Activated naive CD4-positive, alpha-beta T cell treated with anti-CD3 and anti-CD28 coated beads, Interleukin-2, amount 50 U/mL, for 72 hours (primary cell): Measurements from ENCODE around the gene PHKG2. TPM values are rescaled to one million over a fixed set of nuclear protein-coding genes. Genes with fewer than 3 reads are reported as not detected.

ENCODE experiments used
- ATAC-seq, 2 donors: fragments of 150-1000 bp; cut with Tn5 transposase; 2 replicates each; pipeline ENCODE4 v1.10.0; 2021; ENCODE audit warnings: mild to moderate bottlenecking in 2 of 2, moderate library complexity in 2 of 2
- DNase-seq, 2 donors: peaks; one replicate each; pipeline ENCODE4 v3.0.0; 2021 to 2022; ENCODE audit warnings: low spot score in 2 of 2
- H3K27ac Mint-ChIP-seq, 2 donors: one replicate each; pipeline ENCODE4 v1.8.0; 2022; ENCODE audit warnings: mild to moderate bottlenecking in 2 of 2, mixed read lengths in 2 of 2
- H3K36me3 Mint-ChIP-seq, 2 donors: one replicate each; pipeline ENCODE4 v1.8.0; 2022; ENCODE audit warnings: mixed read lengths in 2 of 2
- H3K9me3 Mint-ChIP-seq, 2 donors: one replicate each; pipeline ENCODE4 v1.8.0; 2022; ENCODE audit warnings: mixed read lengths in 2 of 2
- total RNA-seq, 2 donors: library from RNA; stranded (reverse); gene quantifications; one replicate each; pipeline ENCODE4 v1.2.3, GENCODE V29; 2022

The PHKG2 gene
- total RNA-seq, 2 donors from 2014 or later = 32.9 to 61.9 TPM

DNA sequence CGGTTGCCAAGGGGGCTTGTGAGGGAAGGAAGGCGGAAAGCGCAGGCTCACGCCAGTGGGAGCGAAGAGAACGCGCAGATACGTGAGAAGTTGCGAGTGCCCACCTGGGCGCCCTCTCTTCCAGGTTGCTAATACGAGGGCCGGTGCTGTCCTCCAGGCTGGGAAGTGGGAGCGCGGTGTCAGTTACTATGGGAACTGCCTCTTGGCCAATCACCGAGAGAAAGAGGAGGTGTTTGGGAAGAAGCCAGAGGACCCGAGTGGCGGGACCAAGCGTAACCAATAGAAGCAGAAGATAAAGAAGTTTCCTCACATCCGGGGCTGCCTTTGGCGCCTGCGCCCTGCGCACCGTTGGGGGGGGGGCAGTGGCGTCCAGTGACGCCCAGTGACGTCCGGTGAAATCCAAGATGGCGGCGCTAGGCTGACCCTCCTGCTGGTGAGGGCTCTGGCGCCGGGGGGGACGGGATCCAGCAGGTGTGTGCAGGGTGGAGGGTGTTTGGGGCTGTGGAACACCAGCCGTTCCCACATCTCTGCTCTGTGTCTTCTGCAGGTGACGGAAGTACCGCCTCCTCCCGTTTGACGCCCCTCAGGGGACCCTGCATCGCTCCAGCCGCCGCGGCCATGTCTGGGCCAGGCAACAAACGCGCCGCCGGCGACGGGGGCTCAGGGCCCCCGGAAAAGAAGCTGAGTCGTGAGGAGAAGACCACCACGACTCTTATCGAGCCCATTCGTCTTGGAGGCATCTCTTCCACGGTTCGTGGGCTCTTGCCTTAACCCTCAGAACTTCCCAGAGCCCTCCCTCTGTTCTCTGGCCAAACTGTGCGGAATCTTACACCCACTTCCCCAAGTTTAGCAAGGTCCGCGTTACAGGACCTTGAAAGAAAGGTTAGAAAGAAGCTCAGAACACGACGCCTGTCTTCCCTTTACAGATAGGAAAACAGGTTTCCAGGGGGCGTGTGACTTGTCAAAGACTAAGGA, 14.0 kb downstream of the PHKG2 start, which contains the start of the genes CFAP119 and RNF40:
Gene CFAP119, minus strand, starts transcription at position 135 of the 975 bp plus-strand sequence. CDS start 314 bp downstream, outside the sequence.
Gene RNF40, plus strand, starts transcription at position 395 of the 975 bp plus-strand sequence. Its CDS starts 224 bp downstream, at position 619.
- Mint-ChIP-seq H3K9me3 (no peaks in the 10 kb centered on the region), H3K36me3 (peaks cover 4 to 31% of the 10 kb centered on the region in 2 donors)

DNA sequence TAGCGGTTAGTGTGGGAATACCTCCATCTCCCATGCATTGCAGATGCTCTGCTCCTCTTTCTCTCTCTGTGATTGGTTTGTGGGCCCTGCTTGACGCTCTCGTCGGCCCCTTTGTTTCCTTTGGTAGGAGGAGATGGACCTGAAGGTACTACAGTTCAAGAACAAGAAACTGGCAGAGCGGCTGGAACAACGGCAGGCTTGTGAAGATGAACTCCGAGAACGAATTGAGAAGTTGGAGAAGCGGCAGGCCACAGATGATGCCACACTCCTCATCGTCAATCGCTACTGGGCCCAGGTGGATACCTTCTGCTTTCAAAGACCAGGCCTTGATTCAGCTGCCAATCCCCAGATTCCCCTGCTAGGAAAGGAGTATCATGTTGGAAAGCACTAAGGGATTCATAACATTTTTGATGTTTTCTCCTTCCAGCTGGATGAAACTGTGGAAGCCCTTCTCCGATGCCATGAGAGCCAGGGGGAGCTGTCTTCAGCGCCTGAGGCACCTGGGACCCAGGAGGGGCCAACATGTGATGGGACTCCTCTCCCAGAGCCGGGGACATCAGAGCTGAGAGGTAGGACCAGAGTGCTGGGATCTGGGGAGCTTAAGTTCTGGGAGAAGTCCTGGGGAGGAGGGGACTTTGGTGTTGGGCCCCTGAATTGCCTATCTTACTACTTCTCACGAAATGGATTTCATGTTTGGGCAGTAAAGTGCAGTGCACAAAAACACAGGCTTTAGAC, 14.9 kb downstream of the PHKG2 start:
- ATAC-seq = no peak
- no peaks in the 10 kb centered on the region for H3K9me3 Mint-ChIP-seq
- peak overlapping the region; percentile 95 to 96 for H3K27ac Mint-ChIP-seq
- no peak for DNase-seq
- peaks cover 4 to 32% of the 10 kb centered on the region in 2 donors for H3K36me3 Mint-ChIP-seq

More for the DNA sequence above, 14.0 kb downstream of the PHKG2 start, which contains the start of the genes CFAP119 and RNF40:
- peak; percentile 93 to 96 for DNase-seq
- peak within 1 kb of the TSS; percentile 95 to 96 for H3K27ac Mint-ChIP-seq
- peak; percentile 96 to 98 for ATAC-seq

DNA sequence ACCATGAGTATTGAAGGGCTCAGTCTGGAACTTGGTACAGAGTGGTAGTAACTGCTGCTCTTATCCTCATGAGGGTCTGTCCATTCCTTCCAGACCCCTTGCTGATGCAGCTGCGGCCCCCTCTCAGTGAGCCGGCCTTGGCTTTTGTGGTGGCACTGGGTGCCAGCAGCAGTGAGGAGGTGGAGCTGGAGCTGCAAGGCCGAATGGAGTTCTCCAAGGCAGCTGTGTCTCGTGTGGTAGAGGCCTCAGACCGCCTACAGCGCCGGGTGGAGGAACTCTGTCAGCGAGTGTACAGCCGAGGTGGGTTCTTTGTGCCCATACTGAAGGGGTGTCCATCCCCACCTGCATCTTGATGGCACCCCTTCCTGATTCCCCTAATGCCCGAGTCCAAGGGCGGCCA, 15.9 kb downstream of the PHKG2 start:
- DNase-seq (no peak), ATAC-seq (no peak)
- Mint-ChIP-seq H3K9me3 (no peaks in the 10 kb centered on the region), H3K36me3 (peaks cover 4 to 32% of the 10 kb centered on the region in 2 donors), H3K27ac (no peak overlapping the region)

DNA sequence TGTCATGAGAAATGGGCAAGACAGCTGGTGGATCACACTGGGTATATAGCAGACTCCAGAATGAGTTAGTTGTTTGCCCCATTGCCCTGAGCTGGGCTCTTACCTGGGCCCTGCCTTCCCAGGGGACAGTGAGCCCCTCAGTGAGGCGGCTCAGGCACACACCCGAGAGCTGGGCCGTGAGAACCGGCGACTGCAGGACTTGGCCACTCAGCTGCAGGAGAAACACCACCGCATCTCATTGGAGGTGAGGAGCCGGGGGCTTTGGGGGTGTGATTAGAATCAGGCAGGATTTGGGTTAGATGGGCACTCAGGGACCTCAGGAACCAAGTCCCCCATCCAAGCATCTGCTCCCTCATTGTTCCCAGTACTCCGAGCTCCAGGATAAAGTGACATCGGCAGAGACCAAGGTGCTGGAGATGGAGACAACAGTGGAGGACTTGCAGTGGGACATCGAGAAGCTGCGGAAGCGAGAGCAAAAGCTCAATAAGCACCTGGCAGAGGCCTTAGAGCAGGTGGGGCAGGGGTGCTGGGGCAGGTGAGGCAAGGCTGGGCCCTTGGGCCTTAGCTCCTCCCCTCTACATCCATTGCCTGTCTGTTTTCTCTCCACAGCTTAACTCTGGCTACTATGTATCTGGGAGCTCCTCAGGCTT, 16.7 kb downstream of the PHKG2 start:
- Mint-ChIP-seq H3K27ac (no peak overlapping the region), H3K9me3 (no peaks in the 10 kb centered on the region), H3K36me3 (peaks cover 4 to 32% of the 10 kb centered on the region in 2 donors)
- DNase-seq (no peak), ATAC-seq (no peak)

DNA sequence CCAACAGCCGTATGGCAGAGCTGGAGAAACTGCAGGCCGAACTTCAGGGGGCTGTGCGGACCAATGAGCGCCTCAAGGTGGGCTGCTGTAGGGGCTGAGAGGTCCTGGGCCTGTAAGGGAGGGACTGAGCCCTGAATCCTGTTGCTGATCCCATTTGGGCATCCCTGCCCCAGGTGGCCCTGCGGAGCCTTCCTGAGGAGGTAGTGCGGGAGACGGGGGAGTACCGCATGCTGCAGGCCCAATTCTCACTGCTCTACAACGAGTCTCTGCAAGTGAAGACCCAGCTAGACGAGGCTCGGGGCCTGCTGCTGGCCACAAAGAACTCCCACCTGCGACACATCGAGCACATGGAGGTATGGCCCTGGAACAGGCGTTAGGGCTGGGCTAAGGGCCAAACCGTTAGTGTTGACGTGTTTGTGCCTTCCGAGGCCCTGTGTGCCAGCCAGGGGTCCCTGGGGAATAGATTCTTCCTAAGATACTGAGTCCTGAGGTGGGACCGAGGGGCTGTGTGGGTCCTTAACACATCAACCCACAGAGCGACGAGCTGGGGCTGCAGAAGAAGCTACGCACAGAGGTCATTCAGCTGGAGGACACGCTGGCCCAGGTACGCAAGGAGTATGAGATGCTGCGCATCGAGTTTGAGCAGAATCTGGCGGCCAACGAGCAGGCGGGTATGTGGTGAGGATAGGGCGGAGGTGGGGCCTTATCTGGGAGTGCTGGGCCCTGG, 18.1 kb downstream of the PHKG2 start:
- peaks cover 4 to 32% of the 10 kb centered on the region in 2 donors for H3K36me3 Mint-ChIP-seq
- ATAC-seq = no peak
- no peak for DNase-seq
- H3K9me3 Mint-ChIP-seq = no peaks in the 10 kb centered on the region
- H3K27ac Mint-ChIP-seq = no peak overlapping the region

DNA sequence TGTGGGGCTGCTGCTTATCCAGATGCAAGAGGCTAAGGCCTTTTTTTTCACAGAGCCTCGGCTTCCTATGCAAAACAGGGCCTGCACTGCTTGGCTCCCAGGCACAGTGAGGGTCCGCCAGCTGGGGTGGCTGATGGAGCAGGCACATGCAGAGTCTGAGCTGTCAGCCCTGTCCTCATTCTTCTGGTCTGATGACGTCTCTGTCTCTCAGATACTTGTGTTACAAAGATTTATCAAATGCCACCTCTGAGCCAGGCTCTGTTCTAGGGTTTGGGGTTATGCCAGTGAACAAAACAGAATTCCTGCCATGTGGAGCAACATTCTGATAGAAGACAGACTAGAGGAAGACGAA, 18.7 kb downstream of the PHKG2 start:
- H3K36me3 Mint-ChIP-seq = peaks cover 4 to 29% of the 10 kb centered on the region in 2 donors
- H3K27ac Mint-ChIP-seq = no peak overlapping the region
- DNase-seq (no peak), ATAC-seq (no peak)
- no peaks in the 10 kb centered on the region for H3K9me3 Mint-ChIP-seq

DNA sequence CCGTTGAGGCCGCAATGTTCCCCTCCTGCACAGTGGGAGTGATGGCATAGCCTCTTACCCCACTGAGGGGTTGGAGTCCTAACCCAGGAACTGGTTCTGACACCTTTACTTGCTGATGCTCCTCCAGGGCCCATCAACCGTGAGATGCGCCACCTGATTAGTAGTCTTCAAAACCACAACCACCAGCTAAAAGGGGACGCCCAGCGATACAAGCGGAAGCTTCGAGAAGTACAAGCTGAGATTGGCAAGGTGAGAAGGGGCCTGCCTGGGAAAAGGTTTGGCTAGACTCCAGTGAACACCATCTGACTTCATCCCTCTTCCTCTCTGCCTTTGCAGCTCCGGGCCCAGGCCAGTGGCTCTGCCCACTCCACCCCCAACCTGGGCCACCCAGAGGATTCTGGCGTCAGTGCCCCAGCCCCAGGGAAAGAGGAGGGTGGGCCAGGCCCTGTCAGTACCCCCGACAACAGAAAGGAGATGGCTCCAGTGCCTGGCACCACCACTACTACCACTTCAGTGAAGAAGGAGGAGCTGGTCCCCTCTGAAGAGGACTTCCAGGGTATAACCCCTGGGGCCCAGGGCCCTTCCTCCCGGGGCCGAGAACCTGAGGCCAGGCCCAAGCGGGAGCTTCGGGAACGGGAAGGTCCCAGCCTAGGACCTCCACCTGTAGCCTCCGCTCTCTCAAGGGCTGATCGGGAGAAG, 19.7 kb downstream of the PHKG2 start:
- no peaks in the 10 kb centered on the region for H3K9me3 Mint-ChIP-seq
- ATAC-seq (no peak), DNase-seq (no peak)
- H3K27ac Mint-ChIP-seq = no peak overlapping the region
- peaks cover 3 to 19% of the 10 kb centered on the region in 2 donors for H3K36me3 Mint-ChIP-seq

DNA sequence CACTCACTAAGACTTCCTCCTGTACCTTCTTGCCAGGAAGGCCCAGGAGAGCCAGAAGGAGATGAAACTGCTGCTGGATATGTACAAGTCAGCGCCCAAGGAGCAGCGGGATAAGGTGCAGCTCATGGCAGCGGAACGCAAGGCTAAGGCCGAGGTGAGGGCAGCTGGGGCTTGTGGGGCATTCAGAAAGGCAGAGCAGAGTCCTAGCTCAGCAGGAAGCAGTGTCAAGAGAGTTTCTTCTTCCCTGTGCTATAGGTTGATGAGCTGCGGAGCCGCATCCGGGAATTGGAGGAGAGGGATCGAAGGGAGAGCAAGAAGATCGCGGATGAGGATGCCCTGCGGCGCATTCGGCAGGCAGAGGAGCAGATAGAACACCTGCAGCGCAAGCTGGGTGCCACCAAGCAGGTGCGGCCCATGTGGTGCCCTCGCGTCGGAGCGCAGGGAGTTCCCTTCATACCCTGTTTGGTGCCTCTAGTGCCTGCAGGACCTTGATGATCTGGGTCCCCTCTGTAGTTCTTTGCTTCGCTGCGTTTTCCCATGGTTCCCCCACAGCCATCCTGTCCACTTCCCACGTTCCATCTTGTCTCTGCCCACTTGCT, 20.5 kb downstream of the PHKG2 start:
- ATAC-seq (no peak), DNase-seq (no peak)
- H3K27ac Mint-ChIP-seq = peak overlapping the region in 1 of 2 donors; percentile 46
- no peaks in the 10 kb centered on the region for H3K9me3 Mint-ChIP-seq
- peaks cover 0 to 14% of the 10 kb centered on the region in 2 donors for H3K36me3 Mint-ChIP-seq

DNA sequence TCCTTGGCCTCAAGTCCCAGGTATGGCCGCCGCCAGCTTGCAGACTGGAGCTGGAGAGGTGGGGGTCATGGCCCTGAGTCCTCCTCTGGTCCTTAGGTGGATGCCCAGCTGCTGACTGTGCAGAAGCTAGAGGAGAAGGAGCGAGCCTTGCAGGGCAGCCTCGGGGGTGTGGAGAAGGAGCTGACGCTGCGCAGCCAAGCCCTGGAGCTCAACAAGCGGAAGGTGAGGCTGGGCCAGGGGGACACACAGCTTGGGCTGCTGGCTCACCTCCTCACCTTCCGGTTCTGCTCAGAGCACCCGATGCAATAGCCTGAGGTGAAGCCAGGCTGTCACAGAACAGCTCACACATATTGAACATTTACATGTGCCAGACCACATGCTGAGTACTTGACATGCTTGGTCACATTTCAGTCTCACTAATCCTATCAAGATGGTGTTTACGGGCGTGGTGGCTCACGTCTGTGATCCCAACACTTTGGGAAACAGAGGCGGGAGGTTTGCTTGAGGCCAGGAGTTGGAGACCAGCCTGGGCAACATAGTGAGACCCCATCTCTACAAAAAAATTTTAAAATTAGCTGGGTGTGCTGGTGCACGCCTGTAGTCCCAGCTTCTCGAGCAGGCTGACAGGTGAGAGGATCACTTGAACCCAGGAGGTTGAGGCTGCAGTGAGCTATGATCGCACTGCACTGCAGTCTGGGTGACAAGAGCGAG, 21.3 kb downstream of the PHKG2 start:
- DNase-seq (no peak), ATAC-seq (no peak)
- Mint-ChIP-seq H3K27ac (no peak overlapping the region), H3K9me3 (no peaks in the 10 kb centered on the region), H3K36me3 (peaks cover 0 to 9% of the 10 kb centered on the region in 2 donors)

DNA sequence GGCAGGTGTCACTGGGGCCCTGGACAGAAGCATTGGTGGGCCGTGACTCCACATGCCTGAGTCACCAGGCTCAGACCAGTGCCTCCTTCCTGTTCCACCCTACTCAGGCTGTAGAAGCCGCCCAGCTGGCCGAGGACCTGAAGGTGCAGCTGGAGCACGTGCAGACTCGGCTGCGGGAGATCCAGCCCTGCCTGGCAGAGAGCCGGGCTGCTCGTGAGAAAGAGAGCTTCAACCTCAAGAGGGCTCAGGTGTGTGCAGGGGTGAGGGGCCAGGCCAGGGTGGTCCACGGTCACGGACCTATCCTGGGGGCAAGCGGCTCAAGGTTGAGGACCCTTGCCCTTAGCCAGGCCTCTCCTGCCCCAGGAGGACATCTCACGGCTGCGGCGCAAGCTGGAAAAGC, 23.5 kb downstream of the PHKG2 start:
- no peak for DNase-seq
- Mint-ChIP-seq H3K36me3 (peaks cover 0 to 5% of the 10 kb centered on the region in 2 donors), H3K27ac (peak overlapping the region in 1 of 2 donors; percentile 13), H3K9me3 (no peaks in the 10 kb centered on the region)
- no peak for ATAC-seq

DNA sequence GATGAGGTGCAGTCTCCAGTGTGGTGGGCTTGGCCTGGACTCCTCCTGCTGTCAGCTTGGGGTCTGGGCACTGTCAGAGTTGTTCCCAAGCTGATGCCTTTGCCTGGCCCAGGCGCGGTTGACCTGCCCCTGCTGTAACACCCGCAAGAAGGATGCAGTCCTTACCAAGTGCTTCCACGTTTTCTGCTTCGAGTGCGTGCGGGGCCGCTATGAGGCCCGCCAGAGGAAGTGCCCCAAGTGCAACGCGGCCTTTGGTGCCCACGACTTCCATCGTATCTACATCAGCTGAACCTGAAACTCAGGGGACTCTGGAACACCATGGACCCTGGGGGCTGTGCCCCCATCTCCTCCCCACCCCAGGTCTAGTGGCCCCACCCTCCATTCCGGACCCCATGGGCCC, 25.6 kb downstream of the PHKG2 start:
- DNase-seq (no peak), ATAC-seq (no peak)
- no peaks in the 10 kb centered on the region for H3K36me3 Mint-ChIP-seq
- H3K27ac Mint-ChIP-seq = no peak overlapping the region
- no peaks in the 10 kb centered on the region for H3K9me3 Mint-ChIP-seq

DNA sequence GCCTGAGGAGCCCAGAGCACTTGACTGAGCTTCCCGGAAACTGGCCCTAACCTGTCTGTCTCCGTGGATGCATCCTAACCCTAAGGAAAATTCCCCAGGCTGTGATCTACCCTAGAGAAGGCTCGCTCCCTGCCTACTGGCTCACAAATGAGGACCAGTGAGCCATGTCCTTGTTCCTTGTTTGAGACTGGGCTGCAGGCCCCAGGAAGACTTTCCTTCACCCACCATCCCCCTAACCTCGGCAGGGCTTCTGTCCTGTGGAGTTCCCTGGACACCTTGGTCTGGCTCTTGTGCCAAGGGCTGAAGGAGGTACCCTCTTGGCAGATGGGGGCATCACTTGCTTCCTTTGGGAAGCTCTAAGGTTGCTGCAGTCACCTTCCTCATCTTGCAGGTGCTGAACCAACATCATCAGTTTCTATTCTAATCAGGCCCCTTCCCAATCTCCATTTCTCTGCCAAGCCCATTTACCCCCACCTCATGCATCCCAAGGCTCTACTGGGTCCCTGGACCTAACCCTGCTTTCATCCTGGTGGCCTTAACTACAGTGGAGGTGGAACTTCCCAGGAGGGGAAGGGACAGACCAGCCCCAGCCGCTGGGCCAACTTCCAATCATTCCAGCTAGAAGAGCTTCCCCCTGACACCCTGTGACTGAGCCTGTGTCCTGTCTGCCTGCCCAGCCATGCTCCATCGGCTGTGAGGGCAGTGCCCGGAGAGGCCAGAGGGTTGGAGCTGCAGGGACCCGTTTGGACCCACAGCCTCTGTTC, 26.3 kb downstream of the PHKG2 start:
- no peak for DNase-seq
- Mint-ChIP-seq H3K27ac (peak overlapping the region in 1 of 2 donors; percentile 69), H3K36me3 (no peaks in the 10 kb centered on the region), H3K9me3 (no peaks in the 10 kb centered on the region)
- ATAC-seq = peak in 1 of 2 donors; percentile 4

DNA sequence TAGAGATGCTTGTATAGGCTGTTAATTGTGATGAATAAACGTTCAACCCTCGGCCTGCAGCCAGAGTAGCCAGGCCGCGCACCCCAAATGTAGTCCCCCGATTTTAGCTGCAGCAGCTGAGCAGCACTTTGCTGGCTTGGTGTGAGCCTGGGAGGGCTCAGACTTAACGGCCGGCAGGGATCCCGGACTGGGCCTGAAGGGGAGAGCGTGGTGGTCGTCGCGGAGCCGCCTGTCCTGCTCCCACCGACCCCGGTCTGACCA, 26.8 kb downstream of the PHKG2 start:
- Mint-ChIP-seq H3K36me3 (no peaks in the 10 kb centered on the region), H3K27ac (peak overlapping the region; percentile 69 to 77), H3K9me3 (no peaks in the 10 kb centered on the region)
- no peak for DNase-seq
- ATAC-seq = no peak
